Measurements from ENCODE around the gene KCNMA1. TPM values are rescaled to one million over a fixed set of nuclear protein-coding genes. Genes with fewer than 3 reads are reported as not detected.

The KCNMA1 gene
- total RNA-seq, 1 donor from 2014 or later = 87.6 TPM

GRCh38 chr10:77410523-77410922 is 227.1 kb downstream of the KCNMA1 start:
- Mint-ChIP-seq H3K36me3 (ENCODE audit: low read depth) (peaks cover 2% of the 10 kb centered on the region), H3K4me1 (ENCODE audit: low read depth) (peaks cover 69% of the 10 kb centered on the region), H3K27me3 (ENCODE audit: low read depth) (no peaks in the 10 kb centered on the region), H3K27ac (ENCODE audit: unreplicated experiment) (no peak overlapping the region), H3K4me3 (ENCODE audit: unreplicated experiment) (no peak overlapping the region), H3K9me3 (ENCODE audit: low read depth) (no peaks in the 10 kb centered on the region)
- TF ChIP-seq CTCF (IDR thresholded peaks at IDR 0.05) = no peak
- no peak for DNase-seq (ENCODE audit: low spot score)

GRCh38 chr10:77409697-77410471 is 227.7 kb downstream of the KCNMA1 start:
- no peak for TF ChIP-seq CTCF (IDR thresholded peaks at IDR 0.05)
- Mint-ChIP-seq H3K4me3 (ENCODE audit: unreplicated experiment) (no peak overlapping the region), H3K9me3 (ENCODE audit: low read depth) (no peaks in the 10 kb centered on the region), H3K36me3 (ENCODE audit: low read depth) (peaks cover 2% of the 10 kb centered on the region), H3K4me1 (ENCODE audit: low read depth) (peaks cover 68% of the 10 kb centered on the region), H3K27me3 (ENCODE audit: low read depth) (no peaks in the 10 kb centered on the region), H3K27ac (ENCODE audit: unreplicated experiment) (no peak overlapping the region)
- no peak for DNase-seq (ENCODE audit: low spot score)

- no peak overlapping the region for H3K4me3 Mint-ChIP-seq (ENCODE audit: unreplicated experiment)
- no peak for TF ChIP-seq CTCF (IDR thresholded peaks at IDR 0.05)
- no peak overlapping the region for H3K27ac Mint-ChIP-seq (ENCODE audit: unreplicated experiment)
- no peaks in the 10 kb centered on the region for H3K9me3 Mint-ChIP-seq (ENCODE audit: low read depth)
- DNase-seq (ENCODE audit: low spot score) = no peak
- H3K36me3 Mint-ChIP-seq (ENCODE audit: low read depth) = peaks cover 7% of the 10 kb centered on the region
- H3K27me3 Mint-ChIP-seq (ENCODE audit: low read depth) = no peaks in the 10 kb centered on the region
- peaks cover 63% of the 10 kb centered on the region for H3K4me1 Mint-ChIP-seq (ENCODE audit: low read depth)
Measured at GRCh38 chr10:77408259-77408658, 229.3 kb downstream of the KCNMA1 start.

GRCh38 chr10:77406764-77407430 is 230.7 kb downstream of the KCNMA1 start:
- H3K4me1 Mint-ChIP-seq (ENCODE audit: low read depth) = peaks cover 58% of the 10 kb centered on the region

More at GRCh38 chr10:77406764-77407430, 230.7 kb downstream of the KCNMA1 start:
- Mint-ChIP-seq H3K27ac (ENCODE audit: unreplicated experiment) (no peak overlapping the region), H3K9me3 (ENCODE audit: low read depth) (no peaks in the 10 kb centered on the region), H3K27me3 (ENCODE audit: low read depth) (no peaks in the 10 kb centered on the region), H3K36me3 (ENCODE audit: low read depth) (peaks cover 15% of the 10 kb centered on the region), H3K4me3 (ENCODE audit: unreplicated experiment) (no peak overlapping the region)
- no peak for TF ChIP-seq CTCF (IDR thresholded peaks at IDR 0.05)
- DNase-seq (ENCODE audit: low spot score) = no peak

Measured in chondrocyte (in vitro differentiated cells).